Pulmonary artery endothelial cell (primary cell): ENCODE data around the gene INPP5K. TPM values are rescaled to one million over a fixed set of nuclear protein-coding genes. Genes with fewer than 3 reads are reported as not detected.
"Not testable (repeated sequence)": the region's sequence is repeated elsewhere in the genome, so short reads cannot be mapped to it uniquely, and the experiment has no call there.

ENCODE experiments used
- DNase-seq: peaks from one replicate; pipeline ENCODE4 v3.0.0-alpha.2; 2011; ENCODE audit warnings: low read depth, low spot score
- total RNA-seq: library from RNA; depleted of rRNA; stranded (reverse); fragments of >200 nt; gene quantifications from 2 replicates; pipeline ENCODE4 v1.2.3, GENCODE V29; 2014

Gene INPP5K
- total RNA-seq, 1 donor from 2014 or later, result 54.3 TPM

DNA sequence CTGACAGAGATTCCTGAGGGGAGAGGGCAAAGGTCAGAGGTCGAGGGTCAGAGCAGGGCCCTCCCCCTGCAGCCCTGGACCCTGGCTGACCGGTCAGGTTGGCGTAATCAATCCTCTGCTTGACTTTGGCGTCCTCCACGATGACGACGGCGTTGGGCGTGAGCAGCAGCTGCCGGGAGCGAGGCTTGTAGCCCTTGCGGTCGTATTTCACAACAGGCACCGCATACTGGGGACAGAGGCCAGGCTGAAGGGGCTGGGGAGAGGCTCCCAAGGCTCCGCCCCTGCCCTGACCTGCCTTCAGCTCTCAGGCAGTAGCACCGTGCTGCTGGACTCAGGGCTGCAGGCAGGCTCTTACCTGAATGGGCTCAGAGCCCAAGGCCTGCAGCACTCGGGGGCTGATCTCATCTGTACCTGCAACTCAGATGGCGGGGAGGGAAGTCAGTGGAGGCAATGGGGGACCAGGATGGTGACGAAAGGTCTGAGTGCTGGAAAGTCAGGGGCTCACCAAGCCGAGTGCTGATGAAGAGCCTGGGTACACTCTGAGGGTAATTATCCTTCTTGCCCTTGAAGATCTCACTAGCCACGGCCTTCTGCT is 48.4 kb downstream of the INPP5K start:
- no peak for DNase-seq

DNA sequence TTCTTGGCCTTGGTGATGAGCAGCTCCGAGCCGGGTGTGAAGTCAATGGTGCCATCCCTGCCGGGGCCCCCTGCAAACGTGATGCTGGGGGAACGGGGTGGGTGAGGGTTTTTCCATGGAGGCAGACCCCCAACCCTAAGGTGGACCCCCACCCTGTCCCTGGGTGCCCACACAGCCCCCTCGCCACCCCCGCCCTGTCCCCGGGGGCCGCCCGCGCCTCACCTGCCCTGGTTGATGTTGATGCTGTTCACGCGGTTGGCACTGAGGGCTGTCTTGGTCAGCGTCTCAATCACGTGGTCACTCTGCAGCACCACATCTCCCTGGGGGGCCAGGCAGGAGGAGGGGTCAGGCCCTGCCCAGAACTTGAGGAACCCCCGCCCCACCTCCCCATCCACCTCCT is 49.2 kb downstream of the INPP5K start:
- no peak for DNase-seq

DNA sequence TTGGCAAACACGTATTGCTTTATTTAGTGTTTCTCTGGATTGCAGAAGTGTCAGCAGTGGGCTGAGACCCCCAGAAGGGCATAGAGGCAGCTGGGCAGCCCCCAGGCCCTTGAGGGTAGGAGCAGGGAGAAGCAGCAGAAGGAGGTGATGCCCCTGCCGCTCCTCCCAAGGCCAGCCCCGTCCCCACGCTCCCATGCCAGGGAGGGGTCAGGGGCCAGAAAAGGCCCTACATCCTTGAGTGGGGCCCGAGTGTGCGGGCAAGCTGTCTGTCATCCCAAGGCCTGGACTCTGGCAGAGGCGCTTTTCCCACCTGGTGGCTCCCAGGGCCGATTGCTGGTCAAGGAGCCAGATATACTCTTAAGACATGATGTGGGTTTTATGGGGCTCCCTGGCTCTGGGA is 52.2 kb downstream of the INPP5K start:
- DNase-seq, result no peak

DNA sequence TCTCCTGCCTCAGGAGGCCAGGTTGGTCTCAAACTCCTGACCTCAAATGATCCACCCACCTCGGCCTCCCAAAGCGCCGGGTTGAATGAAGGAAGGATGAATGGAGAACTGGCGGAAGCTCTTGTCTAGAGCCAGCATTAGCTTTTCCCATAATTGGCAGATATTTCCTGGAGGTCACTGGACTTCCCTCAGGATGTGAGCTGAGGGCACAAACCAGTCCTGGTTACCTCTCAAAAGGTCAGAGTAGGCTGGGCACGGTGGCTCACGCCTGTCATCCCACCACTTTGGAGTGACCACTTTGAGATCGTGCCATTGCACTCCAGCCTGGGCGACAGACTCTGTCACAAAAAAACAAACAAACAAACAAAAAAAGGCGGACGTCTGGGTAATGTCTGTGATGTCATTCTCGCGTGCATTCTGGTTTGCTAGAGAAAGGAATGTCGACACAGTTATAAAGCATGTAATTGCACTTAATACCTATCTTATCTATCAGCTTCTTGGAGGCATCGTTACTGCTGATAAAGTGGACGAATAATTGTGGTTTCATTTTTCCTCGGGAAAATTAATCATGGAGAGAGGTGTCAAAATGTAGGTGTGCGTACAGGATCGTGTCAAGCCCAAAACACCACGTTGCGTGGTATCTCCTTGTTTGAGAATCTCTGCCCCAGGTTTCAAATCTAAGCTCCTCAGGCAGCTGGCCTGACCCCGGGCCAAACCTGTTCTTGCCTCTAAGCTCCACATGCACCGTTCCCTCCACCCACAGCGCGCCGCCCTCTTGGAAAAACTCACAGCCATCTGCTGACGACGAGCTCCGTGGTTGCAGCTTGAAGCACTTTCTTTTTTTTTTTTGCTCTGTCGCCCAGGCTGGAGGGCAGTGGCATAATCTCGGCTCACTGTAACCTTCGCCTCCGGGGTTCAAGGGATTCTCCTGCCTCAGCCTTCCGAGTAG is 54.0 kb downstream of the INPP5K start:
- DNase-seq, result no peak

DNA sequence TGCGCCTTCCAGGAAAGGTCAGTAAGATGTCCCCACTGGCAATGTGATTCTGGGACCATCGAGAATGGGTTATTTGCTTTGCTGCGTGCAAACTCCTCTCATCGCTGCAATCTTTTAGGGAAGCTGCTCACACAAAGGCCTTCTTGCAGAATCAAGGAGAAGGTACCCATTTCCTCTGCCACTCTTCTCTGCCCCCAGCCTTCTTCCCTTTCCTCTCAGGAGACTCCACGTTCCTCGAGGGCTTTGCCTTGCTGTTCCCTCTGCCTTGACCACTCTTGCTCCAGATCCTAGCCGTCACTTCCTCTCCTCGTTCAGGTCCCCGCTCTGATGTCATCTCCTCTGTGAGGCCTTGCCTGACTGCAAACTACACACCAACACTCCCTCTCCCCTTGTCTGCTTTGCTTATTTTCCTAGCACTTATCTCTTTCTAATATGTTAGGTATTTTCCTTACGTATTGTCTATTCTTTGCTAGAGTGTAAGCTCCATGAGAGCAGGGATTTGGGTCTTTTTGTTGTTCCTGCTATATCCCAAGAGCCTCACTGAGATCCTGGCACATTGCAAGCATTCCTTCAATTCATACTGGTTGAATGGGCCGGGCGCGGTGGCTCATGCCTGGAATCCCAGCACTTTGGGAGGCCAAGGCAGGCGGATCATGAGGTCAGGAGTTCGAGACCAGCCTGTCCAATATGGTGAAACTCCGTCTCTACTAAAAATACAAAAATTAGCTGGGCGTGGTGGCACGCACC is 55.0 kb downstream of the INPP5K start:
- no peak for DNase-seq

DNA sequence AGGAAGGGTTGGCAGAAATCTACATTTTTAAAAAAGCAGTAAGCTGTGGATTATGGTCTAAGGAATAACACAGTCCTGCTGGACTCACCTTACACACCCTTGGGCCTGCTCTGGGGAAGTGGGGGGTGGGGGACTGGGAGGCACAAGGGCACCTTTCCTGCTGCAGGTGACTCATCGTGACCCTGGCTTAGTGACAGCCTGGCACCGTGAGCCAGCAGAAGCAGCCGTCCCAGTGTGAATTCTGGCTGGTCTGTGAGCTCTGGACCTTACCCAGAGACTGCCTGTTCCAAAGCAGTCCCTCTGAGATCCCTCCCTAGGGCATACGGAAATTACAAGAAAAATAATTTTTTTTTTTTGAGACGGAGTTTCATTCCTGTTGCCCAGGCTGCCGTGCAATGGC is 56.2 kb downstream of the INPP5K start:
- DNase-seq, result no peak

DNA sequence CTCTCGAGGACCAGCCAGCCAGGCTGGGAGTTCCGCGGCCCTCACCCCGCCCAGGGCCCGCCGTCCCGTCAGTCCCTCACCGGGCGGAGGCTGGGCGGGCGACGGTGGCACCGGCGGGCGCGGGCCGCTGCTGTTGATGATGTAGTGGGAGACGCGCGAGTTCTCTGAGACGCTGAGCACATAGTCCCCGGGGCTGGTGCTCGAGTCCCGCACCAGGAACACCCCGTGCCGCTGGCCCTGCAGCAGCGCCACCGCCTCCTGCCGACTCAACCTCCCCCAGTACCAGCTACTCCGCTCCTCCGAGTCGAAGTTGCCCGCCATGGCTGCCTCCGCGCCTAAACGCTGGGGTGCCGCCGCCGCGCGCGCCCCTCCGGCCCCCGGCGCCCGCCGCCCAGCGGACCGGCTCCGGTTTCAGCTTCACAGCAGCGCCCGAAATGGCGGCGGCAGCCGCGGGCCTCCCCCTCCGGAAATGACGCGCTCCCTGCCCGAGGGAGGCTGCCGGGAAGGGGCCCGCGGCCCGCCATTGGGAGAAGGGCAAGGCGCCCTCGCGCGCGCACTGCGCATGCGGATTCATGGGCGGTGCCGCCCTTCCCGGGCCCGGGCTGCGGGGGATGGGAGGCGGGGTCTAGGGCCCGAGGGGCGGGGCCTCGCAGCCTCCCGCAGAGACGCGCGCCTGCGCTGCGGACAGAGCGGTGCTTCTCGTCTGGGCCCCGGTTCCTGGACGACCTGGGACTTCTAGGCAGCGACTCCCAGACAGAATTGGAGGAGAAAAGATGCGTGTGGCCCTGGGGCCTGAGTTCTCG is 60.4 kb downstream of the INPP5K start, which contains the start of gene CRK:
TSS of gene CRK (minus strand) at position 436 of the 803 bp plus-strand sequence. CDS start at position 321, 115 bp downstream.
- DNase-seq, result peak; percentile 73

DNA sequence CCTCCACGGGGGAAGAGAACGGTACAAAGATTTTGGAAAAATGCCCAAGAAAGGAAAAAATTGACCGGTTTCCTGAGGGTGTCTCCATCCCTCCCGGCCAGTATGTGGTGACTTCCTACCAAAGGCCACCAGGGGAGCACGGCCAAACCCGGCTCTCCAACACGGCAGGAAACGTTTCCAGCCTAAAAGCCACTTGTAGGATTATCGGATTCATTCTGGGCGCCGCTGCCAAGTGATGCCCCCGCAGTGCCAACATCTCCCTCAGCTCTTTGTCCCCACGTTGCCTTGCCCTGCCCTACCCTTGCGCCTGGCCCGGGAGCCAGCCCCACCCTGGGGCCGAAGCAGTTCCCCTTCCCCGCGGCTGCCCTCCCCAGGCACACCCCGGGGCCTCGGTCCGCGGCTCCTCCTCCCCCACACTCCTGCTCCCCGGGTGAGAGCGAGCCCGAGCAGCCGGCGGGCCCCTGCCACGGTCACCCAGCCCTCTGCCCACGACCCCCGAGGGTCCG is 61.1 kb downstream of the INPP5K start:
- DNase-seq, result no peak

DNA sequence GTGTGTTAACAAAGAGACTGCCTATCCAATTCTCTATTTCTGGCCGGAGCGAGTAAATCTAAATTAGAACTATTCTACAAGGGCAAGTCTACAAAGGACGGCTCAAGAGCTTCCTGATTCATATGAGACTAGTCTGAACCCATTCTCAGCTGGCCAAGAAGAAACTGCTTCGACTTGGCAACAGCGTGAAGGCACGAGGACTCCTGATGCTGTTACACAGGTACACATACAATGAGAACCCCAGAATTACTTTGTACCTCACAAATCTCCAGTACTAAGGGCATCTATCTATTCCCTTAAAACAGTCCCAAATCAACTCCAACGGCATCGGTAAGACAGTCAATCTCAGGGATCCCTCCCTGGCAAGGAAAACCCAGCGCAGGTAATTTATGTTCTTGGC is 61.9 kb downstream of the INPP5K start:
- DNase-seq, result no peak

DNA sequence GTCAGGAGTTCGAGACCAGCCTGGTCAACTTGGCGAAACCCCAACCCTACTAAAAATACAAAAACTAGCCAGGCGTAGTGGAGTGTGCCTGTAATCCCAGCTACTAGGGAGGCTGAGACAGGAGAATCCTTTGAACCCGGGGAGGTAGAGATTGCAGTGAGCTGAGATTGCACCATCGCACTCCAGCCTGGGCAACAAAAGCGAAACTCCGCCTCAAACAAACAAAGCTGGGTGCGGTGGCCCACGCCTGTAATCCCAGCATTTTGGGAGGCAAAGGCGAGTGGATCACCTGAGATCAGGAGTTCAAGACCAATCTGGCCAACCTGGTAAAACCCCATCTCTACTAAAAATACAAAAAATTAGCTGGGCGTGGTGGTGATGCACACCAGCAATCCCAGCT is 62.7 kb downstream of the INPP5K start:
- not testable (repeated sequence) for DNase-seq

DNA sequence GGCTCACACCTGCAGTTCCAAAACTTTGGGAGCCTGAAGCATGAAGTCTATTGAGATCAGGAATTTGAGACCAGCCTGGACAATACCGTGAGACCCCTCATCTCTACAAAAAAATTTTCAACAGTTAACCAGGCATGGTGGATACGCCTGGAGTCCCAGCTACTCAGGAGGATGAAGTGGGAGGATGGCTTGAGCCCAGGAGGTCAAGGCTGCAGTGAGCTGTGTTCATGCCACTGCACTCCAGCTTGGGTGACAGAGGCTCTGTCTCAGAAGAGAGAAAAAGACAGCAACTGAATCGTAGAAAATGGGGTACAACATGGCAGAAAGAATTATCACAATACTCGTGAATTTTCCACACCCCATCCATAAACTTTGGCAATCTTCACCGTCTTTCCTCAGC is 63.6 kb downstream of the INPP5K start:
- no peak for DNase-seq

DNA sequence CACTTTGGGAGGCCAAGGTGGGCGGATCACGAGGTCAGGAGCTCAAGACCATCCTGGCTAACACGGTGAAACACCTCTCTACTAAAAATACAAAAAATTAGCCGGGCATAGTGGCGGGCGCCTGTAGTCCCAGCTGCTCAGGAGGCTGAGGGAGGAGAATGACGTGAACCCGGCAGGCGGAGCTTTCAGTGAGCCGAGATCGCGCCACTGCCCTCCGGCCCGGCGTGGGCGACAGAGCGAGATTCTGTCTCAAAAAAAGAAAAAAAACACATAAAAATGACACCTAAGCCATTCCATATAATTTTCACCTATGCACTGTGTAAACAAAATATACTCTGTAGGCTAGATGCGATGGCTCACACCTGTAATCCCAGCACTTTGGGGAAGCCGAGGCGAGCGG is 66.2 kb downstream of the INPP5K start:
- DNase-seq, result not testable (repeated sequence)

DNA sequence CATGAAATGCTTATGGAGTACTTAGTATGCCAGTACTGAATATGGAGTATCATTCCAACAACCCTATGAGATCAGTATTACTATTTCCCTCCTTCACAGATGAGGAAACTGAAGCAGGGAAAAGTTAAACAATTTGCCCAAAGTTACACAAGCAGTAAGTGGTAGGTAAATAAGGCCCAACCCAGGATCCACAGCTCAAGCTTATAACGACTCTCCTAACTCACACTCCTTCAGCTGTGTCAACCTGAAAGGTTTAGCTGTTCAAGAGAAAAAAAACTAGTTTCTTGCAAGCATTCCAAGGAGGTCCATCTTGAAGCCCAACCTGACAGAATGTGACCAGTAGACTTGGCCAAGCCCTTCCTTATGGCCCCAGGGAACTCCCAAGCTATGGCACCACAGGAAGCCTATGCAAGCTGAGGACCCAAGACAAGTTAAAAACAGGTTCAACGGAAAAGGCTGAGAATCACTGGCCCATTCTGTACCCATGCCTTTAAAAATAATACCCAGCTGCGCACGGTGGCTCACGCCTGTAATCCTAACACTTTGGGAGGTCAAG is 66.9 kb downstream of the INPP5K start:
- no peak for DNase-seq

DNA sequence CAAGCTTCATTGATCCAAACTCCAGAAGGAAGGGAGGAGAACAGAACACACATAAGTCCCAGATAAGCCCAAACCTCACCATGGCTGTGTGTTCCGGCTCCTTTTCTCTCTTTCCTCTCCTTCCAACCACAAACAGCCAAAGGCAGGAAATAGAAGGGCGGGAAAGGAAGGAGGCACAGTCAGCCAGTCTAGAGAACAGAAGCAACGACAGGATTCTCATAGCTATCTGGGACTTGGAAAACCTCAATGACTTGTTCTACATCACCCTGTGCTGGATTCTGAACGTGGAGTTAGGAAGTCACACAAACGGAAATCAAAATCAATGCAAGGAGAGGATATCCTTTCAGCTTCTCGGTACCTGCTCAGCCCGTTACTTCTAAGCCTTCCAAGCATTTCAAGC is 69.4 kb downstream of the INPP5K start:
- no peak for DNase-seq

DNA sequence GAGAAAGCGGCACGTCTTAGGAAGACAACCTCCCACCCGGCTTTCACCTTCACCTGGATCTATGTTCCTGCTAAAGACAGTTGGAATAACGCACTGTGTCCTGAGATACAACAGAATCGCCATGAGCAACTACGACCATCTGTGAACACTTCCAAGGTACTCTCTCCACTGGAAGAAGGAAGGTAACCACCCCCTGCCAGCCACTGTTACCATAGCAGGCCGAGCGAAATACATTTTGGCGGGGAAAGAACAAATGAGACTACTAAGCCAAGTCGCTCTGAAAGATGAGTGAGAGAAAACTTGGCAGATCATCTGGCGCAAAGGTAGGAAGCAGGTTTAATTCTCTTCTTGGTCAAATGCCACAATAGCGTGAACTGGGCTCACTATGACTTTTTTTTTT is 70.2 kb downstream of the INPP5K start:
- no peak for DNase-seq

DNA sequence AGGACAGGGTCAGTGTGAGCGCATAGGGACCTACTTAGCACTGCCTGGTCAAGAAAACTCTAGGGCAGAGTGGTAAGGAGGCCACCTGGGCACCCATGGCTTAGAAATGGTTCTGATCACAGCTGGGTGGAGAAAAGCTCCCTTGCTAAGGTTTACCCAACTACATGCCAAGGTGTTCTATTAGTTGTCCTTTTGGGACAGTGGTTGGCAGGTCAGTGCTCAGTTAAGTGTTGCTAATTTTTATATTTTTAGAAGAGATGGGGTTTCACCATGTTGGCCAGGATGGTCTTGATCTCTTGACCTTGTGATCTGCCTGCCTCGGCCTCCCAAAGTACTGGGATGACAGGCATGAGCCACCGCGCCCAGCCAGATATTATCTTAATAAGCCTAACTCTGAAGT is 70.7 kb downstream of the INPP5K start:
- not testable (repeated sequence) for DNase-seq
